Measurements from ENCODE around the gene TNFSF15. TPM values are rescaled to one million over a fixed set of nuclear protein-coding genes. Genes with fewer than 3 reads are reported as not detected.

TNFSF15 gene
- total RNA-seq, 1 experiment from 2014 or later: not detected

- H2BK15ac ChIP-seq (ENCODE audit: low read depth, low read length): no peak overlapping the region
- 100% methylated on average over 1 of the region's 4 CpGs for WGBS (ENCODE audit: extremely low coverage, insufficient read length, low lambda C conversion rate)
- H4K5ac ChIP-seq (ENCODE audit: insufficient read length, low read depth, low read length): no peak overlapping the region
- no peak overlapping the region for H2BK120ac ChIP-seq (ENCODE audit: low read depth, low read length, poor library complexity, severe bottlenecking)
- H3K27ac ChIP-seq (ENCODE audit: insufficient read length, low read depth, low read length): no peak overlapping the region
- H3K56ac ChIP-seq (ENCODE audit: insufficient read length, low read depth, low read length): no peak overlapping the region
- no peak overlapping the region for H3K4me2 ChIP-seq (ENCODE audit: insufficient read depth, insufficient read length, low read length)
- H2BK5ac ChIP-seq (ENCODE audit: insufficient read length, low read length): no peak overlapping the region
- H4K8ac ChIP-seq (replicated peaks; ENCODE audit: insufficient read length, low read depth, low read length): no peak overlapping the region
- no peak overlapping the region for H2BK20ac ChIP-seq (ENCODE audit: low read depth, low read length, poor library complexity, severe bottlenecking)
- peaks cover 28% of the 10 kb centered on the region for H3K27me3 Mint-ChIP-seq (ENCODE audit: low read depth)
- H3K27ac Mint-ChIP-seq: no peak overlapping the region
- no peaks in the 10 kb centered on the region for H3K9me3 ChIP-seq (ENCODE audit: control insufficient read depth, low read depth, low read length)
- H3K4me1 Mint-ChIP-seq: no peaks in the 10 kb centered on the region
- no peaks in the 10 kb centered on the region for H3K79me1 ChIP-seq (ENCODE audit: insufficient read depth, low read depth, low read length, poor library complexity, severe bottlenecking)
- no peak overlapping the region for H3K4ac ChIP-seq (ENCODE audit: low read depth, low read length)
- no peaks in the 10 kb centered on the region for H4K20me1 ChIP-seq (ENCODE audit: control insufficient read depth, insufficient read depth, insufficient read length)
- no peak overlapping the region for H3K18ac ChIP-seq (ENCODE audit: insufficient read length, low read depth, low read length)
- no peak overlapping the region for H3K23ac ChIP-seq (ENCODE audit: insufficient read length, low read depth, low read length)
- H3K14ac ChIP-seq (ENCODE audit: insufficient read depth, low read length): no peak overlapping the region
- no peak overlapping the region for H2AFZ ChIP-seq (ENCODE audit: low read length)
- H2BK12ac ChIP-seq (ENCODE audit: insufficient read length, low read depth, low read length): no peak overlapping the region
- no peaks in the 10 kb centered on the region for H3K23me2 ChIP-seq (ENCODE audit: insufficient read length, low read depth, low read length, poor library complexity, severe bottlenecking)
- H3K36me3 Mint-ChIP-seq (ENCODE audit: insufficient read depth in 1 of 3, low read depth in 3 of 3): no peaks in the 10 kb centered on the region
- H2AK5ac ChIP-seq (ENCODE audit: insufficient read length, low read length): no peak overlapping the region
- H3K4me3 Mint-ChIP-seq: no peak overlapping the region
- H3T11ph ChIP-seq (ENCODE audit: low read length): no peak overlapping the region
- no peak for TF ChIP-seq CTCF (conservative IDR thresholded peaks at IDR 0.05)
- no peaks in the 10 kb centered on the region for H3K79me2 ChIP-seq (ENCODE audit: insufficient read depth, low read length)
- H3K9me3 Mint-ChIP-seq: no peaks in the 10 kb centered on the region
- H4K91ac ChIP-seq (ENCODE audit: insufficient read length, low read depth, low read length): no peak overlapping the region
- no peak for DNase-seq
- H3K9ac ChIP-seq (ENCODE audit: extremely low read depth, insufficient read length, low read length): no peak overlapping the region
- H3K4me1 ChIP-seq (ENCODE audit: insufficient read depth, low read length): no peaks in the 10 kb centered on the region
- H3K27me3 ChIP-seq (ENCODE audit: insufficient read depth, low read length): no peaks in the 10 kb centered on the region
Measured at GRCh38 chr9:114763220-114763619, 42.6 kb downstream of the TNFSF15 start.
